Endothelial cell of umbilical vein (primary cell): Measurements from ENCODE around the gene QSER1.

ENCODE experiments used
- EZH2 ChIP-seq: IDR thresholded peaks from 2 replicates; pipeline ENCODE4 v1.6.1; 2012; ENCODE audit warnings: borderline replicate concordance, low read depth, mild to moderate bottlenecking, moderate library complexity, low read length, inconsistent platforms; ENCODE audit not compliant: severe bottlenecking
- FOS ChIP-seq: IDR thresholded peaks from 2 replicates; pipeline ENCODE4 v1.6.1; 2011; ENCODE audit warnings: mild to moderate bottlenecking, low read length, moderate library complexity, borderline replicate concordance; ENCODE audit not compliant: insufficient read depth
- GATA2 ChIP-seq: IDR thresholded peaks from 2 replicates; pipeline ENCODE4 v1.7.0; 2011; ENCODE audit warnings: low read depth, mild to moderate bottlenecking, moderate library complexity, mixed read lengths, low read length; ENCODE audit not compliant: insufficient read length, insufficient read depth
- JUN ChIP-seq: IDR thresholded peaks from 2 replicates; pipeline ENCODE4 v1.6.1; 2011; ENCODE audit warnings: borderline replicate concordance, low read depth; ENCODE audit not compliant: insufficient read length, insufficient read depth
- MYC ChIP-seq: IDR thresholded peaks from one replicate; pipeline ENCODE4 v1.6.1; 2011; ENCODE audit warnings: mild to moderate bottlenecking, low read depth, low read length
- POLR2A ChIP-seq: IDR thresholded peaks from 2 replicates; pipeline ENCODE4 v1.6.1; 2012; ENCODE audit warnings: low read depth, mild to moderate bottlenecking, control low read depth, low read length
- POLR2AphosphoS5 ChIP-seq: IDR thresholded peaks from 2 replicates; pipeline ENCODE4 v1.6.1; 2012; ENCODE audit warnings: low read depth, mild to moderate bottlenecking, control low read depth, low read length, moderate library complexity; ENCODE audit not compliant: insufficient read depth
- TF ChIP-seq, protein P1 (sequence below), 2 donors: IDR thresholded peaks; 1 replicate in 1 of 2; 2 replicates in 1 of 2; pipeline ENCODE4 v1.5.1; 2011; ENCODE audit warnings: low read length in 2 of 2, mild to moderate bottlenecking in 2 of 2, moderate library complexity in 2 of 2, control low read depth in 1 of 2, inconsistent platforms in 1 of 2, low read depth in 1 of 2; ENCODE audit not compliant: insufficient read depth in 1 of 2; ENCODE audit errors: extremely low read depth in 1 of 2
- TF ChIP-seq, protein P2 (sequence below): IDR thresholded peaks from 2 replicates; pipeline ENCODE4 v1.6.1; 2011; ENCODE audit not compliant: insufficient read depth, insufficient read length

DNA sequence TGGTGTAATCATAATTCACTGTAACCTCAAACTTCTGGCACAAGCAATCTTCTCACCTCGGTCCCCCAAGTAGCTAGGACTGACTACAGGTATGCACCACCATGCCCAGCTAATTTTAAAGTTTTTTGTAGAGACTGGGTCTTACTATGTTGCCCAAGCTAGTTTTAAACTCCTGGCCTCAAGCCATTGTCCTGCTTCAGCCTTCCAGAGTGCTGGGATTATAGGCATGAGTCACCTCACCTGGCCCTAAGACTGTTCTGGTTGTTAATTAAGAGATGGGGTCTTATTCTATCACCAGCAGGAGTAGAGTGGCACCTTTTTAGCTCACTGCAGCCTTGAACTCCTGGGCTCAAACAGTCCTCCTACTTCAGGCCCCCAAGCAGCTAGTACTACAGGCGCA, 71.1 kb downstream of the QSER1 start:
- TF ChIP-seq, protein P1, sequence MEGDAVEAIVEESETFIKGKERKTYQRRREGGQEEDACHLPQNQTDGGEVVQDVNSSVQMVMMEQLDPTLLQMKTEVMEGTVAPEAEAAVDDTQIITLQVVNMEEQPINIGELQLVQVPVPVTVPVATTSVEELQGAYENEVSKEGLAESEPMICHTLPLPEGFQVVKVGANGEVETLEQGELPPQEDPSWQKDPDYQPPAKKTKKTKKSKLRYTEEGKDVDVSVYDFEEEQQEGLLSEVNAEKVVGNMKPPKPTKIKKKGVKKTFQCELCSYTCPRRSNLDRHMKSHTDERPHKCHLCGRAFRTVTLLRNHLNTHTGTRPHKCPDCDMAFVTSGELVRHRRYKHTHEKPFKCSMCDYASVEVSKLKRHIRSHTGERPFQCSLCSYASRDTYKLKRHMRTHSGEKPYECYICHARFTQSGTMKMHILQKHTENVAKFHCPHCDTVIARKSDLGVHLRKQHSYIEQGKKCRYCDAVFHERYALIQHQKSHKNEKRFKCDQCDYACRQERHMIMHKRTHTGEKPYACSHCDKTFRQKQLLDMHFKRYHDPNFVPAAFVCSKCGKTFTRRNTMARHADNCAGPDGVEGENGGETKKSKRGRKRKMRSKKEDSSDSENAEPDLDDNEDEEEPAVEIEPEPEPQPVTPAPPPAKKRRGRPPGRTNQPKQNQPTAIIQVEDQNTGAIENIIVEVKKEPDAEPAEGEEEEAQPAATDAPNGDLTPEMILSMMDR (IDR thresholded peaks at IDR 0.05; ENCODE audit: extremely low read depth in 1 of 2, insufficient read depth in 1 of 2, low read depth in 1 of 2, low read length in 2 of 2), result no peak
- TF ChIP-seq JUN (no peak), EZH2 (no peak), POLR2A (no peak), POLR2AphosphoS5 (no peak), MYC (no peak), GATA2 (no peak), FOS (no peak)
- TF ChIP-seq, protein P2, sequence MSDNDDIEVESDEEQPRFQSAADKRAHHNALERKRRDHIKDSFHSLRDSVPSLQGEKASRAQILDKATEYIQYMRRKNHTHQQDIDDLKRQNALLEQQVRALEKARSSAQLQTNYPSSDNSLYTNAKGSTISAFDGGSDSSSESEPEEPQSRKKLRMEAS, result no peak
